Breast epithelium (tissue), 3 donors: ENCODE results near the gene POLA1.

Experiments used
- POLR2A ChIP-seq: fragments of 450-650 bp; IDR thresholded peaks from one replicate; pipeline ENCODE4 v1.6.1; 2016; ENCODE audit warnings: antibody characterized with exemption, mild to moderate bottlenecking, moderate library complexity
- TF ChIP-seq, protein P1 (sequence below), 3 donors: fragments of 450-650 bp; IDR thresholded peaks; one replicate each; pipeline ENCODE4 v1.5.1; 2016 to 2017; ENCODE audit warnings: antibody characterized with exemption in 3 of 3, mild to moderate bottlenecking in 3 of 3, moderate library complexity in 3 of 3

DNA sequence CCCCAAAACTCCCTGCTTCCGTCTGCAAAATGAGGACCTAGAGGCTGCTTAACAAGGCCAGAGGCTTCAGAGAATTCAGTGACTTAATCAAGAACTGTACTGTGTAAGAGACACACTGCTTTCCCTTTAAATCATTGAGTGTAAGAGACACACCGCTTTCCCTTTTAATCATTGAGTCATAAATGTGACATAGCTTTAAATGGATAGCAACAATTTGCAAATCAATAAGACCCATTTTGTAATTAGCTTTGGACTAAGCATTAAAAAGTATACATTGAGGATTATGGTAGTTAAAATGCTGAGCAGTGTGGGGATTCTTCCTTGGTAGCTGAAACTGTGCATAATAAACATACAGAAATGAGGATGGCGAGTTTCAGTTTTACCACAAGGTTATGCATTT is 290.2 kb downstream of the POLA1 start:
- no peak for TF ChIP-seq POLR2A
- TF ChIP-seq, protein P1, sequence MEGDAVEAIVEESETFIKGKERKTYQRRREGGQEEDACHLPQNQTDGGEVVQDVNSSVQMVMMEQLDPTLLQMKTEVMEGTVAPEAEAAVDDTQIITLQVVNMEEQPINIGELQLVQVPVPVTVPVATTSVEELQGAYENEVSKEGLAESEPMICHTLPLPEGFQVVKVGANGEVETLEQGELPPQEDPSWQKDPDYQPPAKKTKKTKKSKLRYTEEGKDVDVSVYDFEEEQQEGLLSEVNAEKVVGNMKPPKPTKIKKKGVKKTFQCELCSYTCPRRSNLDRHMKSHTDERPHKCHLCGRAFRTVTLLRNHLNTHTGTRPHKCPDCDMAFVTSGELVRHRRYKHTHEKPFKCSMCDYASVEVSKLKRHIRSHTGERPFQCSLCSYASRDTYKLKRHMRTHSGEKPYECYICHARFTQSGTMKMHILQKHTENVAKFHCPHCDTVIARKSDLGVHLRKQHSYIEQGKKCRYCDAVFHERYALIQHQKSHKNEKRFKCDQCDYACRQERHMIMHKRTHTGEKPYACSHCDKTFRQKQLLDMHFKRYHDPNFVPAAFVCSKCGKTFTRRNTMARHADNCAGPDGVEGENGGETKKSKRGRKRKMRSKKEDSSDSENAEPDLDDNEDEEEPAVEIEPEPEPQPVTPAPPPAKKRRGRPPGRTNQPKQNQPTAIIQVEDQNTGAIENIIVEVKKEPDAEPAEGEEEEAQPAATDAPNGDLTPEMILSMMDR (IDR thresholded peaks at IDR 0.05), result no peak
